NOMO-1 treated with dmso at 0.1 percent for 144 hours (cell line): Measurements from ENCODE around the gene LOXHD1.

Experiments
- DNase-seq: peaks from one replicate; lab custom pipeline; 2025; ENCODE audit not compliant: unreplicated experiment; lab: John Stamatoyannopoulos, UW

LOXHD1 gene

GRCh38 chr18:46627136-46627535, 29.9 kb downstream of the LOXHD1 start:
- no peak for DNase-seq

GRCh38 chr18:46625069-46625468, 32.0 kb downstream of the LOXHD1 start:
- DNase-seq: no peak

GRCh38 chr18:46624127-46624526, 32.9 kb downstream of the LOXHD1 start:
- DNase-seq: no peak

- DNase-seq: no peak
These were observed 33.5 kb downstream of the LOXHD1 start for GRCh38 chr18:46623541-46623940.

GRCh38 chr18:46622999-46623398, 34.0 kb downstream of the LOXHD1 start:
- DNase-seq: no peak

- DNase-seq: no peak
These were observed 34.6 kb downstream of the LOXHD1 start for GRCh38 chr18:46622451-46622850.

- DNase-seq: no peak
These were observed 35.1 kb downstream of the LOXHD1 start for GRCh38 chr18:46621871-46622270.

GRCh38 chr18:46621111-46621766, 35.8 kb downstream of the LOXHD1 start:
- no peak for DNase-seq

GRCh38 chr18:46619559-46619958, 37.5 kb downstream of the LOXHD1 start:
- no peak for DNase-seq

GRCh38 chr18:46615720-46616119, 41.3 kb downstream of the LOXHD1 start:
- DNase-seq: no peak

GRCh38 chr18:46609048-46609447, 48.0 kb downstream of the LOXHD1 start:
- no peak for DNase-seq

GRCh38 chr18:46607926-46608325, 49.1 kb downstream of the LOXHD1 start:
- no peak for DNase-seq

- DNase-seq: no peak
These were observed 55.7 kb downstream of the LOXHD1 start for GRCh38 chr18:46601141-46601805.

- no peak for DNase-seq
These were observed 60.9 kb downstream of the LOXHD1 start for GRCh38 chr18:46596119-46596518.

GRCh38 chr18:46591783-46592391, 65.1 kb downstream of the LOXHD1 start:
- no peak for DNase-seq

GRCh38 chr18:46590103-46590502, 66.9 kb downstream of the LOXHD1 start:
- DNase-seq: no peak

- no peak for DNase-seq
These were observed 67.9 kb downstream of the LOXHD1 start for GRCh38 chr18:46588971-46589660.

- DNase-seq: no peak
These were observed 69.4 kb downstream of the LOXHD1 start for GRCh38 chr18:46587600-46587999.

GRCh38 chr18:46583711-46584110, 73.3 kb downstream of the LOXHD1 start:
- no peak for DNase-seq

- DNase-seq: no peak
These were observed 75.4 kb downstream of the LOXHD1 start for GRCh38 chr18:46581648-46582047.

GRCh38 chr18:46578987-46579386, 78.0 kb downstream of the LOXHD1 start:
- no peak for DNase-seq

- no peak for DNase-seq
These were observed 79.5 kb downstream of the LOXHD1 start for GRCh38 chr18:46577546-46577945.
